HepG2 (cell line): ENCODE measurements around the gene VKORC1. TPM values are rescaled to one million over a fixed set of nuclear protein-coding genes. Genes with fewer than 3 reads are reported as not detected.
A peak's percentile ranks its signal among the peaks of the same experiment; 100 is the strongest.

ENCODE experiments used
- HNRNPK ChIP-seq: fragments of 200-400 bp; formaldehyde crosslinking; IDR thresholded peaks from 2 replicates; pipeline ENCODE4 v1.6.1; 2018; ENCODE audit warnings: low read length, low read depth, moderate library complexity, mild to moderate bottlenecking; ENCODE audit not compliant: poor library complexity, severe bottlenecking
- HOXA7 ChIP-seq: sonication (generic); formaldehyde crosslinking; IDR thresholded peaks from 2 replicates; pipeline ENCODE4 v1.8.1; 2022; ENCODE audit warnings: mild to moderate bottlenecking, missing genetic modification reagents, moderate library complexity
- MTF2 ChIP-seq: sonication (generic); formaldehyde crosslinking; IDR thresholded peaks from 2 replicates; pipeline ENCODE4 v1.5.0; 2020; ENCODE audit warnings: missing genetic modification reagents, borderline replicate concordance
- NRL ChIP-seq: sonication (generic); formaldehyde crosslinking; IDR thresholded peaks from 2 replicates; pipeline ENCODE4 v1.5.0; 2020; ENCODE audit warnings: missing genetic modification reagents, mild to moderate bottlenecking, moderate library complexity, borderline replicate concordance
- POLR2G ChIP-seq: fragments of 200-400 bp; formaldehyde crosslinking; IDR thresholded peaks from 2 replicates; pipeline ENCODE4 v1.6.1; 2018; ENCODE audit warnings: mild to moderate bottlenecking, low read depth, low read length, moderate library complexity
- REPIN1 ChIP-seq: sonication (generic); formaldehyde crosslinking; IDR thresholded peaks from 2 replicates; pipeline ENCODE4 v1.8.0; 2022; ENCODE audit warnings: missing genetic modification reagents, low read depth, mild to moderate bottlenecking, borderline replicate concordance
- SIN3A ChIP-seq: IDR thresholded peaks from 2 replicates; pipeline ENCODE4 v1.6.1; 2011; ENCODE audit warnings: low read depth, mild to moderate bottlenecking, control low read depth, low read length, borderline replicate concordance
- SIX4 ChIP-seq: sonication (generic); formaldehyde crosslinking; IDR thresholded peaks from 2 replicates; pipeline ENCODE4 v1.4.0; 2020; ENCODE audit warnings: missing genetic modification reagents
- YEATS2 ChIP-seq: sonication (generic); formaldehyde crosslinking; IDR thresholded peaks from 2 replicates; pipeline ENCODE4 v1.4.0; 2020; ENCODE audit warnings: missing genetic modification reagents, borderline replicate concordance
- ZFAT ChIP-seq: sonication (generic); formaldehyde crosslinking; conservative IDR thresholded peaks from 2 replicates; pipeline ENCODE4 v1.8.1; 2023; ENCODE audit warnings: missing genetic modification reagents, inconsistent platforms
- ZMAT3 ChIP-seq: sonication (generic); formaldehyde crosslinking; conservative IDR thresholded peaks from 2 replicates; pipeline ENCODE4 v1.7.0; 2021; ENCODE audit warnings: missing genetic modification reagents
- ZNF234 ChIP-seq: sonication (generic); formaldehyde crosslinking; conservative IDR thresholded peaks from 2 replicates; pipeline ENCODE4 v1.5.1; 2020; ENCODE audit warnings: mild to moderate bottlenecking, missing genetic modification reagents
- ZNF335 ChIP-seq: sonication (generic); formaldehyde crosslinking; IDR thresholded peaks from 2 replicates; pipeline ENCODE4 v1.4.0; 2020; ENCODE audit warnings: missing genetic modification reagents
- ZNF354B ChIP-seq: sonication (generic); formaldehyde crosslinking; IDR thresholded peaks from 2 replicates; pipeline ENCODE4 v1.8.0; 2022; ENCODE audit warnings: mild to moderate bottlenecking, missing genetic modification reagents
- ZNF703 ChIP-seq: sonication (generic); formaldehyde crosslinking; IDR thresholded peaks from 2 replicates; pipeline ENCODE4 v1.5.1; 2020; ENCODE audit warnings: missing genetic modification reagents, mild to moderate bottlenecking, moderate library complexity, borderline replicate concordance
- ZNF747 ChIP-seq: sonication (generic); formaldehyde crosslinking; IDR thresholded peaks from 2 replicates; pipeline ENCODE4 v1.8.1; 2023; ENCODE audit warnings: missing genetic modification reagents, mild to moderate bottlenecking, borderline replicate concordance
- polyA plus RNA-seq, 8 experiments: library from polyadenylated mRNA; depleted of rRNA in 3 of 8; stranded (reverse) in 7 of 8; unstranded in 1 of 8; fragments of >200 nt; fragmentation: Illumina TruSeq in 4 of 8; extraction: Trizol in 4 of 8; gene quantifications; 2 replicates each; pipeline versions ENCODE4 v1.2.1 to v1.2.3, GENCODE V29; 2011 to 2016; ENCODE audit warnings: low read depth in 4 of 8, missing spikeins in 1 of 8, mixed read lengths in 1 of 8; ENCODE audit not compliant: insufficient read depth in 1 of 8
- total RNA-seq, 5 experiments: library from RNA; depleted of rRNA; stranded (reverse); fragments of >200 nt; fragmentation: Illumina TruSeq; extraction: Trizol; gene quantifications; 2 replicates each; pipeline ENCODE4 v1.2.3, GENCODE V29; 2016; ENCODE audit warnings: low read depth in 1 of 5
- TF ChIP-seq, protein P1 (sequence below): sonication (generic); formaldehyde crosslinking; IDR thresholded peaks from 2 replicates; pipeline ENCODE4 v1.9.0; 2021; ENCODE audit warnings: missing genetic modification reagents, mild to moderate bottlenecking, borderline replicate concordance
- TF ChIP-seq, protein P2 (sequence below): sonication (generic); formaldehyde crosslinking; IDR thresholded peaks from 2 replicates; pipeline ENCODE4 v1.4.0; 2020; ENCODE audit warnings: missing genetic modification reagents, borderline replicate concordance
- TF ChIP-seq, protein P3 (sequence below): sonication (generic); IDR thresholded peaks from 2 replicates; pipeline ENCODE4 v1.6.1; 2016; ENCODE audit warnings: low read depth, borderline replicate concordance
- TF ChIP-seq, protein P4 (sequence below): sonication (generic); formaldehyde crosslinking; IDR thresholded peaks from 2 replicates; pipeline ENCODE4 v1.5.0; 2020; ENCODE audit warnings: missing genetic modification reagents, mild to moderate bottlenecking, borderline replicate concordance
- TF ChIP-seq, protein P5 (sequence below): sonication (generic); formaldehyde crosslinking; IDR thresholded peaks from 2 replicates; pipeline ENCODE4 v1.4.0; 2020; ENCODE audit warnings: missing genetic modification reagents

Gene VKORC1
- total and polyA plus RNA-seq, 2 of the 13 experiments (the other 11 are each of a cell fraction or from before 2014, with no cell fraction given): 141 to 615 TPM

DNA sequence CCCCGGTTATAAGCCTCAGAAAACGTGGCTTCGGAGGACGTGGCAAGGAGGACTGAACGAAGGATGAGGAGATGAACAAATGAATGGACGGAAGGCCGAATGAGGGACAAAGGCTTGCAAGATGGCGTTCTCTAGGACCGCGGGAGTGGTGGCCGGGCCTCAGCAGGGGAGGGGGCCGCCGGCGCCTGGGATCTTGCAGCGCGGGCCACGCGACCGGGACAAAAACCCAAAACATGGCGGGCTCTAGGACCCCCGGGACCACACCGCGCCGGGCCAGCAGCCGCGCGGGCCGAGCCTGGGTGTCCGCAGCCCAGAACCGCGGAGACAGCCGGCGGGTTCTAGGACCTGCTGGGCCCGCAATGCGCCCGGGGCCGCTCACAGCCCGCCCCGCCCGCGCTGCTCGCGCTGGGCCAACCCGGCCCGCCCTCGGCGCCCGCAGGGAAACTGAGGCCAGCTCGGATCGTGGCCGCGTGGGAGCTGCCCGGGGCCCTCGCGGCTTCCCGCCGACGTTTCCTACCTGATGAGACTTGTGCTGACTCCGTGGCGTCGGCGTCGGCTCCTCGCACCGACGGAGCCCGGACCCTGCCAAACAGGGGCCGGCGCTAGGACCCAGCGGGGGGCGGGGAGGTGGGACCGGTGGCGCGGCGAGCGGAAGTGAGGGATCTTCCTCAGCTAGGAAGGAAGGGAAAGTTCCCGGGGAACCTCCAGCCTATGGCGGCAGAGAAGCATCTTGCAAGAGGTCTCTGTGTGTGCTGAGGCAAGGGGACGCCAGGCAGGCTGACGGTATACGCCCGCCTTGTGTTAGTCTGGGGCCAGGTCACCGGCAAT lies 21.2 kb downstream of the VKORC1 start (continued):
- TF ChIP-seq ZNF747 (CRISPR knock-in tag): peak; percentile 65; the same call in 1 of the 2 replicates
- TF ChIP-seq ZFAT: 0 out of 2 replicates have a peak, but pooled peaks have one; percentile 92
- peak; percentile 43; the same call in 1 of the 2 replicates for TF ChIP-seq ZMAT3 (CRISPR knock-in tag)
- TF ChIP-seq, protein P1, sequence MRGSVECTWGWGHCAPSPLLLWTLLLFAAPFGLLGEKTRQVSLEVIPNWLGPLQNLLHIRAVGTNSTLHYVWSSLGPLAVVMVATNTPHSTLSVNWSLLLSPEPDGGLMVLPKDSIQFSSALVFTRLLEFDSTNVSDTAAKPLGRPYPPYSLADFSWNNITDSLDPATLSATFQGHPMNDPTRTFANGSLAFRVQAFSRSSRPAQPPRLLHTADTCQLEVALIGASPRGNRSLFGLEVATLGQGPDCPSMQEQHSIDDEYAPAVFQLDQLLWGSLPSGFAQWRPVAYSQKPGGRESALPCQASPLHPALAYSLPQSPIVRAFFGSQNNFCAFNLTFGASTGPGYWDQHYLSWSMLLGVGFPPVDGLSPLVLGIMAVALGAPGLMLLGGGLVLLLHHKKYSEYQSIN: no peak
- TF ChIP-seq POLR2G: no peak
- TF ChIP-seq ZNF703 (CRISPR knock-in tag): no peak
- TF ChIP-seq ZNF234 (CRISPR knock-in tag): no peak
- TF ChIP-seq, protein P2, sequence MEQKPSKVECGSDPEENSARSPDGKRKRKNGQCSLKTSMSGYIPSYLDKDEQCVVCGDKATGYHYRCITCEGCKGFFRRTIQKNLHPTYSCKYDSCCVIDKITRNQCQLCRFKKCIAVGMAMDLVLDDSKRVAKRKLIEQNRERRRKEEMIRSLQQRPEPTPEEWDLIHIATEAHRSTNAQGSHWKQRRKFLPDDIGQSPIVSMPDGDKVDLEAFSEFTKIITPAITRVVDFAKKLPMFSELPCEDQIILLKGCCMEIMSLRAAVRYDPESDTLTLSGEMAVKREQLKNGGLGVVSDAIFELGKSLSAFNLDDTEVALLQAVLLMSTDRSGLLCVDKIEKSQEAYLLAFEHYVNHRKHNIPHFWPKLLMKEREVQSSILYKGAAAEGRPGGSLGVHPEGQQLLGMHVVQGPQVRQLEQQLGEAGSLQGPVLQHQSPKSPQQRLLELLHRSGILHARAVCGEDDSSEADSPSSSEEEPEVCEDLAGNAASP (CRISPR knock-in tag): 0 out of 2 replicates have a peak, but pooled peaks have one; percentile 13
- TF ChIP-seq REPIN1 (CRISPR knock-in tag): no peak
- TF ChIP-seq HNRNPK: peak; percentile 89
- TF ChIP-seq, protein P3, sequence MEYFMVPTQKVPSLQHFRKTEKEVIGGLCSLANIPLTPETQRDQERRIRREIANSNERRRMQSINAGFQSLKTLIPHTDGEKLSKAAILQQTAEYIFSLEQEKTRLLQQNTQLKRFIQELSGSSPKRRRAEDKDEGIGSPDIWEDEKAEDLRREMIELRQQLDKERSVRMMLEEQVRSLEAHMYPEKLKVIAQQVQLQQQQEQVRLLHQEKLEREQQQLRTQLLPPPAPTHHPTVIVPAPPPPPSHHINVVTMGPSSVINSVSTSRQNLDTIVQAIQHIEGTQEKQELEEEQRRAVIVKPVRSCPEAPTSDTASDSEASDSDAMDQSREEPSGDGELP: no peak; the same call in 1 of the 2 replicates
- no peak for TF ChIP-seq NRL (CRISPR knock-in tag)
- TF ChIP-seq YEATS2 (CRISPR knock-in tag): peak; percentile 18; the same call in 1 of the 2 replicates
- TF ChIP-seq, protein P4, sequence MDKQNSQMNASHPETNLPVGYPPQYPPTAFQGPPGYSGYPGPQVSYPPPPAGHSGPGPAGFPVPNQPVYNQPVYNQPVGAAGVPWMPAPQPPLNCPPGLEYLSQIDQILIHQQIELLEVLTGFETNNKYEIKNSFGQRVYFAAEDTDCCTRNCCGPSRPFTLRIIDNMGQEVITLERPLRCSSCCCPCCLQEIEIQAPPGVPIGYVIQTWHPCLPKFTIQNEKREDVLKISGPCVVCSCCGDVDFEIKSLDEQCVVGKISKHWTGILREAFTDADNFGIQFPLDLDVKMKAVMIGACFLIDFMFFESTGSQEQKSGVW (CRISPR knock-in tag): no peak; the same call in 1 of the 2 replicates
- no peak for TF ChIP-seq ZNF354B (CRISPR knock-in tag)
- no peak for TF ChIP-seq MTF2 (CRISPR knock-in tag)
- no peak for TF ChIP-seq HOXA7 (CRISPR knock-in tag)
- TF ChIP-seq ZNF335 (CRISPR knock-in tag): peak; percentile 53; the same call in 1 of the 2 replicates
- TF ChIP-seq, protein P5, sequence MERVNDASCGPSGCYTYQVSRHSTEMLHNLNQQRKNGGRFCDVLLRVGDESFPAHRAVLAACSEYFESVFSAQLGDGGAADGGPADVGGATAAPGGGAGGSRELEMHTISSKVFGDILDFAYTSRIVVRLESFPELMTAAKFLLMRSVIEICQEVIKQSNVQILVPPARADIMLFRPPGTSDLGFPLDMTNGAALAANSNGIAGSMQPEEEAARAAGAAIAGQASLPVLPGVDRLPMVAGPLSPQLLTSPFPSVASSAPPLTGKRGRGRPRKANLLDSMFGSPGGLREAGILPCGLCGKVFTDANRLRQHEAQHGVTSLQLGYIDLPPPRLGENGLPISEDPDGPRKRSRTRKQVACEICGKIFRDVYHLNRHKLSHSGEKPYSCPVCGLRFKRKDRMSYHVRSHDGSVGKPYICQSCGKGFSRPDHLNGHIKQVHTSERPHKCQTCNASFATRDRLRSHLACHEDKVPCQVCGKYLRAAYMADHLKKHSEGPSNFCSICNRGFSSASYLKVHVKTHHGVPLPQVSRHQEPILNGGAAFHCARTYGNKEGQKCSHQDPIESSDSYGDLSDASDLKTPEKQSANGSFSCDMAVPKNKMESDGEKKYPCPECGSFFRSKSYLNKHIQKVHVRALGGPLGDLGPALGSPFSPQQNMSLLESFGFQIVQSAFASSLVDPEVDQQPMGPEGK: peak; percentile 80
- peak; percentile 79; the same call in 1 of the 2 replicates for TF ChIP-seq SIN3A
- peak; percentile 60; the same call in 1 of the 2 replicates for TF ChIP-seq SIX4 (CRISPR knock-in tag)
